Measurements from ENCODE around the gene RBM47. TPM values are rescaled to one million over a fixed set of nuclear protein-coding genes. Genes with fewer than 3 reads are reported as not detected.

Gene RBM47
- polyA plus RNA-seq, 1 donor from 2014 or later = 1.7 TPM

DNA sequence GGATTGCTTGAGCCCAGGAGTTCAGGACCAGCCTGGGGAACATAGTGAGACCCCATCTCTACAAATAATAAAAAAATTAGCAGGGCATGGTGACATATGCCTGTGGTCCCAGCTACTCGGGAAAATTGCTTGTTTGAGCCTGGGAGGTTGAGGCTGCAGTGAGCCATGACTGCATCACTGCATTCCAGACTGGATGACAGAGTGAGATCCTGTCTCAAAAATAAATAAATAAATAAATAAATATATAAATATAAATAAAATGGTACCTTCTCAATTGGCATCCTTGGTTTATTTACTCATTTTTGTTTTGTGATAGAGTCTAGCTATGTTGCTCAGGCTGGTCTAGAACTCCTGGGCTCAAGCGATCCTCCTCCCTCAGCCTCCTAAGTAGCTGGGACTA, 150.3 kb downstream of the RBM47 start:
- no peak for TF ChIP-seq SMC3 (conservative IDR thresholded peaks at IDR 0.05; ENCODE audit: poor library complexity)
- TF ChIP-seq MXI1 (conservative IDR thresholded peaks at IDR 0.05; ENCODE audit: poor library complexity, severe bottlenecking) = no peak
- TF ChIP-seq RAD21 (conservative IDR thresholded peaks at IDR 0.05) = no peak
- no peak for TF ChIP-seq POLR2AphosphoS5 (IDR thresholded peaks at IDR 0.05)
- TF ChIP-seq TAF1 (IDR thresholded peaks at IDR 0.05; ENCODE audit: low read depth) = no peak
- no peak for TF ChIP-seq EP300 (conservative IDR thresholded peaks at IDR 0.05; ENCODE audit: poor library complexity, severe bottlenecking)
- TF ChIP-seq, protein P1, sequence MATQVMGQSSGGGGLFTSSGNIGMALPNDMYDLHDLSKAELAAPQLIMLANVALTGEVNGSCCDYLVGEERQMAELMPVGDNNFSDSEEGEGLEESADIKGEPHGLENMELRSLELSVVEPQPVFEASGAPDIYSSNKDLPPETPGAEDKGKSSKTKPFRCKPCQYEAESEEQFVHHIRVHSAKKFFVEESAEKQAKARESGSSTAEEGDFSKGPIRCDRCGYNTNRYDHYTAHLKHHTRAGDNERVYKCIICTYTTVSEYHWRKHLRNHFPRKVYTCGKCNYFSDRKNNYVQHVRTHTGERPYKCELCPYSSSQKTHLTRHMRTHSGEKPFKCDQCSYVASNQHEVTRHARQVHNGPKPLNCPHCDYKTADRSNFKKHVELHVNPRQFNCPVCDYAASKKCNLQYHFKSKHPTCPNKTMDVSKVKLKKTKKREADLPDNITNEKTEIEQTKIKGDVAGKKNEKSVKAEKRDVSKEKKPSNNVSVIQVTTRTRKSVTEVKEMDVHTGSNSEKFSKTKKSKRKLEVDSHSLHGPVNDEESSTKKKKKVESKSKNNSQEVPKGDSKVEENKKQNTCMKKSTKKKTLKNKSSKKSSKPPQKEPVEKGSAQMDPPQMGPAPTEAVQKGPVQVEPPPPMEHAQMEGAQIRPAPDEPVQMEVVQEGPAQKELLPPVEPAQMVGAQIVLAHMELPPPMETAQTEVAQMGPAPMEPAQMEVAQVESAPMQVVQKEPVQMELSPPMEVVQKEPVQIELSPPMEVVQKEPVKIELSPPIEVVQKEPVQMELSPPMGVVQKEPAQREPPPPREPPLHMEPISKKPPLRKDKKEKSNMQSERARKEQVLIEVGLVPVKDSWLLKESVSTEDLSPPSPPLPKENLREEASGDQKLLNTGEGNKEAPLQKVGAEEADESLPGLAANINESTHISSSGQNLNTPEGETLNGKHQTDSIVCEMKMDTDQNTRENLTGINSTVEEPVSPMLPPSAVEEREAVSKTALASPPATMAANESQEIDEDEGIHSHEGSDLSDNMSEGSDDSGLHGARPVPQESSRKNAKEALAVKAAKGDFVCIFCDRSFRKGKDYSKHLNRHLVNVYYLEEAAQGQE (IDR thresholded peaks at IDR 0.05; ENCODE audit: borderline replicate concordance) = no peak
- TF ChIP-seq, protein P2, sequence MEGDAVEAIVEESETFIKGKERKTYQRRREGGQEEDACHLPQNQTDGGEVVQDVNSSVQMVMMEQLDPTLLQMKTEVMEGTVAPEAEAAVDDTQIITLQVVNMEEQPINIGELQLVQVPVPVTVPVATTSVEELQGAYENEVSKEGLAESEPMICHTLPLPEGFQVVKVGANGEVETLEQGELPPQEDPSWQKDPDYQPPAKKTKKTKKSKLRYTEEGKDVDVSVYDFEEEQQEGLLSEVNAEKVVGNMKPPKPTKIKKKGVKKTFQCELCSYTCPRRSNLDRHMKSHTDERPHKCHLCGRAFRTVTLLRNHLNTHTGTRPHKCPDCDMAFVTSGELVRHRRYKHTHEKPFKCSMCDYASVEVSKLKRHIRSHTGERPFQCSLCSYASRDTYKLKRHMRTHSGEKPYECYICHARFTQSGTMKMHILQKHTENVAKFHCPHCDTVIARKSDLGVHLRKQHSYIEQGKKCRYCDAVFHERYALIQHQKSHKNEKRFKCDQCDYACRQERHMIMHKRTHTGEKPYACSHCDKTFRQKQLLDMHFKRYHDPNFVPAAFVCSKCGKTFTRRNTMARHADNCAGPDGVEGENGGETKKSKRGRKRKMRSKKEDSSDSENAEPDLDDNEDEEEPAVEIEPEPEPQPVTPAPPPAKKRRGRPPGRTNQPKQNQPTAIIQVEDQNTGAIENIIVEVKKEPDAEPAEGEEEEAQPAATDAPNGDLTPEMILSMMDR (IDR thresholded peaks at IDR 0.05; ENCODE audit: poor library complexity, severe bottlenecking) = no peak
- H3K9me3 ChIP-seq (ENCODE audit: low read length) = no peaks in the 10 kb centered on the region
- no peak overlapping the region for H3K4me2 ChIP-seq (ENCODE audit: low read length)
- H3K79me2 ChIP-seq (replicated peaks; ENCODE audit: insufficient read depth, low read length) = no peaks in the 10 kb centered on the region
- H3K9me2 ChIP-seq (ENCODE audit: insufficient read depth, low read length) = no peaks in the 10 kb centered on the region
- no peaks in the 10 kb centered on the region for H3K36me3 ChIP-seq (ENCODE audit: insufficient read depth, low read length)
- H3K27ac ChIP-seq (ENCODE audit: low read length) = no peak overlapping the region
- H4K20me1 ChIP-seq (ENCODE audit: insufficient read depth) = no peaks in the 10 kb centered on the region
- H3K27me3 ChIP-seq (ENCODE audit: insufficient read depth, low read depth, low read length) = no peaks in the 10 kb centered on the region
- no peak overlapping the region for H3K9ac ChIP-seq (ENCODE audit: low read length)
- H3K4me3 ChIP-seq (ENCODE audit: low read length) = no peak overlapping the region
- no peak overlapping the region for H2AFZ ChIP-seq (ENCODE audit: low read depth, low read length)
- no peaks in the 10 kb centered on the region for H3F3A ChIP-seq (ENCODE audit: insufficient read depth, low read length, poor library complexity, severe bottlenecking)

DNA sequence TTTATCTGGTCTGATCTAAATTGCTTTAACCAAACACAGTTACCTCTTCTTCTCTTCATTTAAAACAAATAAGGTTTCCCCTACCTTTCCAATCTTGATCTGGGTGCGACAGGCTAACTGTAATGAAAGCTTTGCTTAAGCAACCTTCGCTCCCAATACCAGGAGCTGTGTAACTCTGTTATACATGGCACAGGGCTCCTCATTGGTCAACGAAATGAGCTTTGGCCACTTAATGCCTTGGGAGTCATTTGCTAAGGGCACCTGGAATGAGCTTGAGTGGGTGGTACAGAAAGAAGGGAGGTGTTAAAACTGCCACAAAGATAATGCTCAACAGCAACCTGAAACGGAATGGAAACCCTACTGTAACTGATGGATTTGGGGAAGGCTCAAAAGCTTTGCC, 154.1 kb downstream of the RBM47 start:
- H2AFZ ChIP-seq (ENCODE audit: low read depth, low read length) = no peak overlapping the region

More for the DNA sequence above, 154.1 kb downstream of the RBM47 start:
- Histone ChIP-seq H3F3A (ENCODE audit: insufficient read depth, low read length, poor library complexity, severe bottlenecking) (no peaks in the 10 kb centered on the region), H4K20me1 (ENCODE audit: insufficient read depth) (no peaks in the 10 kb centered on the region), H3K9me3 (ENCODE audit: low read length) (no peaks in the 10 kb centered on the region), H3K79me2 (replicated peaks; ENCODE audit: insufficient read depth, low read length) (no peaks in the 10 kb centered on the region), H3K9me2 (ENCODE audit: insufficient read depth, low read length) (no peaks in the 10 kb centered on the region), H3K4me2 (ENCODE audit: low read length) (no peak overlapping the region), H3K4me3 (ENCODE audit: low read length) (no peak overlapping the region), H3K9ac (ENCODE audit: low read length) (no peak overlapping the region), H3K27ac (ENCODE audit: low read length) (no peak overlapping the region), H3K36me3 (ENCODE audit: insufficient read depth, low read length) (no peaks in the 10 kb centered on the region), H3K27me3 (ENCODE audit: insufficient read depth, low read depth, low read length) (no peaks in the 10 kb centered on the region)
- TF ChIP-seq, protein P2 (IDR thresholded peaks at IDR 0.05; ENCODE audit: poor library complexity, severe bottlenecking) = no peak
- no peak for TF ChIP-seq RAD21 (conservative IDR thresholded peaks at IDR 0.05)
- TF ChIP-seq, protein P1 (IDR thresholded peaks at IDR 0.05; ENCODE audit: borderline replicate concordance) = no peak
- no peak for TF ChIP-seq EP300 (conservative IDR thresholded peaks at IDR 0.05; ENCODE audit: poor library complexity, severe bottlenecking)
- TF ChIP-seq POLR2AphosphoS5 (IDR thresholded peaks at IDR 0.05) = no peak
- TF ChIP-seq EZH2 (IDR thresholded peaks at IDR 0.05; ENCODE audit: borderline replicate concordance, insufficient read depth, low read length, poor library complexity, severe bottlenecking) = no peak
- TF ChIP-seq TAF1 (IDR thresholded peaks at IDR 0.05; ENCODE audit: low read depth) = no peak
- no peak for TF ChIP-seq MXI1 (conservative IDR thresholded peaks at IDR 0.05; ENCODE audit: poor library complexity, severe bottlenecking)
- no peak for TF ChIP-seq SMC3 (conservative IDR thresholded peaks at IDR 0.05; ENCODE audit: poor library complexity)

Measured in neural cell (in vitro differentiated cells).